HEK293T (cell line): ENCODE measurements around the gene ACP7.

Experiments
- CTCF ChIA-PET: fragments of 350-600 bp; formaldehyde crosslinking; extraction: SDS; loops from one replicate; lab custom pipeline; 2021; ENCODE audit warnings: antibody characterized with exemption, inconsistent platforms; lab: Yijun Ruan, JAX
- POLR2A ChIA-PET: fragments of 350-600 bp; formaldehyde crosslinking; extraction: SDS; loops from one replicate; lab custom pipeline; 2020; ENCODE audit warnings: antibody characterized with exemption, inconsistent platforms; lab: Yijun Ruan, JAX
- DNase-seq: peaks from one replicate; pipeline ENCODE4 v3.0.0; 2012; ENCODE audit warnings: mixed read lengths; ENCODE audit errors: extremely low spot score
- ARNT ChIP-seq: fragments of 450-650 bp; IDR thresholded peaks from 2 replicates; pipeline ENCODE4 v1.6.1; 2017; ENCODE audit warnings: mild to moderate bottlenecking
- BHLHE40 ChIP-seq: fragments of 450-650 bp; IDR thresholded peaks from 2 replicates; pipeline ENCODE4 v1.6.1; 2016; ENCODE audit warnings: mild to moderate bottlenecking, moderate library complexity, borderline replicate concordance
- CTBP1 ChIP-seq: fragments of 450-650 bp; IDR thresholded peaks from 2 replicates; pipeline ENCODE4 v1.6.1; 2016; ENCODE audit warnings: borderline replicate concordance
- ELF4 ChIP-seq: fragments of 450-650 bp; IDR thresholded peaks from 2 replicates; pipeline ENCODE4 v1.6.1; 2017; ENCODE audit warnings: antibody characterized with exemption
- FOXA1 ChIP-seq: fragments of 450-650 bp; IDR thresholded peaks from 2 replicates; pipeline ENCODE4 v1.6.1; 2016; ENCODE audit warnings: mild to moderate bottlenecking
- FOXK2 ChIP-seq: fragments of 450-650 bp; IDR thresholded peaks from 2 replicates; pipeline ENCODE4 v1.6.1; 2016; ENCODE audit warnings: mild to moderate bottlenecking
- FOXM1 ChIP-seq: fragments of 450-650 bp; IDR thresholded peaks from 2 replicates; pipeline ENCODE4 v1.6.1; 2017; ENCODE audit warnings: mild to moderate bottlenecking, borderline replicate concordance
- HDGF ChIP-seq: fragments of 450-650 bp; IDR thresholded peaks from 2 replicates; pipeline ENCODE4 v1.6.1; 2017; ENCODE audit warnings: antibody characterized with exemption, borderline replicate concordance
- L3MBTL2 ChIP-seq: fragments of 450-650 bp; conservative IDR thresholded peaks from 2 replicates; pipeline ENCODE4 v1.6.1; 2016; ENCODE audit warnings: mild to moderate bottlenecking
- LEF1 ChIP-seq: fragments of 450-650 bp; IDR thresholded peaks from 2 replicates; pipeline ENCODE4 v1.6.1; 2017; ENCODE audit warnings: mild to moderate bottlenecking, borderline replicate concordance
- NFRKB ChIP-seq: fragments of 450-650 bp; IDR thresholded peaks from 2 replicates; pipeline ENCODE4 v1.6.1; 2016; ENCODE audit warnings: mild to moderate bottlenecking, moderate library complexity
- SP1 ChIP-seq: fragments of 450-650 bp; IDR thresholded peaks from 2 replicates; pipeline ENCODE4 v1.6.1; 2017
- SUZ12 ChIP-seq: fragments of 450-650 bp; IDR thresholded peaks from 2 replicates; pipeline ENCODE4 v1.6.1; 2016; ENCODE audit warnings: mild to moderate bottlenecking
- TARDBP ChIP-seq: fragments of 450-650 bp; IDR thresholded peaks from 2 replicates; pipeline ENCODE4 v1.6.1; 2016
- ZNF384 ChIP-seq: fragments of 450-650 bp; IDR thresholded peaks from 2 replicates; pipeline ENCODE4 v1.6.1; 2016
- TF ChIP-seq, protein P1 (sequence below): fragments of 450-650 bp; IDR thresholded peaks from 2 replicates; pipeline ENCODE4 v1.6.1; 2016

The ACP7 gene

DNA sequence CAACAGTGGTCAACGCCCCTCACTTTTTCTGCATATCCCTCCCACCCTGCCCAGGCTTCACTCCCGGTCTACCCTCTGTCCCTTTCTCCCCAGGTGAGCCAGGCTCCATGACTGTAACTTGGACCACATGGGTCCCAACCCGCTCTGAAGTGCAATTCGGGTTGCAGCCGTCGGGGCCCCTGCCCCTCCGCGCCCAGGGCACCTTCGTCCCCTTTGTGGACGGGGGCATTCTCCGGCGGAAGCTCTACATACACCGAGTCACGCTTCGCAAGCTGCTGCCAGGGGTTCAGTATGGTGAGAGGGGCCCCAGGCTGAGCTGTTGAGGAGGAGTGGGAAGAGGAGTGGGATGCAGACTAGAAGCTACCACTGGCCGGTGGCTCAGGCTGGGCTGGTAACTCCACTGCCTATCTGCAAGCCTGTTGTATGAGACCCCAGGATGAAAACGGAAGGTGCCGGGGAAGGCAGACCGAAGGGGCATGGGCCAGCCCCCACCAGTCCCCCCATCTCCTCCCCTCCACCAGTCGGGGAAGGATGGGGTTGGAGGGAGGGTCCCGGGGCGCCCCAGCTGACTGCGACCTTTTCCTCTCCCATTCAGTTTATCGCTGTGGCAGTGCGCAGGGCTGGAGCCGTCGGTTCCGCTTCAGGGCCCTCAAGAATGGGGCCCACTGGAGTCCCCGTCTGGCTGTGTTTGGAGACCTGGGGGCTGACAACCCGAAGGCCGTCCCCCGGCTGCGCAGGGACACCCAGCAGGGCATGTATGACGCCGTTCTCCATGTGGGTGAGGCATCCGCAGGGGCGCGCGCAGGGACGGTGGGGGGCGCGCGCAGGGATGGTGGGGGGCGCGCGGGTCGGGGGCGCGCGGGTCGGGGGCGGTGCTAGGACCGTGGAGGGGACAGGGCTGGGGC lies 14.4 kb downstream of the ACP7 start:
- TF ChIP-seq HDGF, result no peak
- TF ChIP-seq ELF4, result no peak
- TF ChIP-seq L3MBTL2, result no peak
- TF ChIP-seq ARNT, result no peak
- TF ChIP-seq, protein P1, sequence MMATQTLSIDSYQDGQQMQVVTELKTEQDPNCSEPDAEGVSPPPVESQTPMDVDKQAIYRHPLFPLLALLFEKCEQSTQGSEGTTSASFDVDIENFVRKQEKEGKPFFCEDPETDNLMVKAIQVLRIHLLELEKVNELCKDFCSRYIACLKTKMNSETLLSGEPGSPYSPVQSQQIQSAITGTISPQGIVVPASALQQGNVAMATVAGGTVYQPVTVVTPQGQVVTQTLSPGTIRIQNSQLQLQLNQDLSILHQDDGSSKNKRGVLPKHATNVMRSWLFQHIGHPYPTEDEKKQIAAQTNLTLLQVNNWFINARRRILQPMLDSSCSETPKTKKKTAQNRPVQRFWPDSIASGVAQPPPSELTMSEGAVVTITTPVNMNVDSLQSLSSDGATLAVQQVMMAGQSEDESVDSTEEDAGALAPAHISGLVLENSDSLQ, result no peak
- POLR2A ChIA-PET, result no interaction called here
- CTCF ChIA-PET, result no interaction called here

DNA sequence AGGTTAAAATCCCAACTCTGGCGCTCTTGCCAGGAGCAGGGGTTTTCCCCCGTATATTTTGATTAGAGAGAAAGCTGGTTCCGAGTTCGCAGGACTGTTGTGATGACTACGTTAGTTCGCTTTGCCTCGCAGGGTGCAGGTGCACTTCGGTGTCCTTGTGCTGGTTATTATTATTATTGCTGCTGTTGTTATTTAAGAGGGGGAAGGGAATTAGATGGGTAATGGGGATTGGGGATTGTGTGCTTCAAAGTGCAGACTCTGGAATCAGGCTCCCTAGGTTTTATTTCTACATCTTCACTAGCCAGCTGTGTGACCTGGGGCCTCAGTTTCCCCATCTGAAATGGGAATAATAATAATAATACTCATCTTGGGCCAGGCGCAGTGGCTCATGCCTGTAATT lies 15.2 kb downstream of the ACP7 start:
- no peak for DNase-seq
- TF ChIP-seq L3MBTL2 (no peak), SP1 (no peak), SUZ12 (no peak), CTBP1 (no peak), HDGF (no peak), FOXK2 (no peak), ELF4 (no peak), ARNT (no peak), BHLHE40 (no peak), FOXM1 (no peak), NFRKB (no peak), LEF1 (no peak), FOXA1 (no peak), ZNF384 (no peak), TARDBP (no peak)
- TF ChIP-seq, protein P1, result no peak
- CTCF ChIA-PET, result no interaction called here
- POLR2A ChIA-PET, result no interaction called here

More for the DNA sequence above, 14.4 kb downstream of the ACP7 start:
- DNase-seq, result no peak

DNA sequence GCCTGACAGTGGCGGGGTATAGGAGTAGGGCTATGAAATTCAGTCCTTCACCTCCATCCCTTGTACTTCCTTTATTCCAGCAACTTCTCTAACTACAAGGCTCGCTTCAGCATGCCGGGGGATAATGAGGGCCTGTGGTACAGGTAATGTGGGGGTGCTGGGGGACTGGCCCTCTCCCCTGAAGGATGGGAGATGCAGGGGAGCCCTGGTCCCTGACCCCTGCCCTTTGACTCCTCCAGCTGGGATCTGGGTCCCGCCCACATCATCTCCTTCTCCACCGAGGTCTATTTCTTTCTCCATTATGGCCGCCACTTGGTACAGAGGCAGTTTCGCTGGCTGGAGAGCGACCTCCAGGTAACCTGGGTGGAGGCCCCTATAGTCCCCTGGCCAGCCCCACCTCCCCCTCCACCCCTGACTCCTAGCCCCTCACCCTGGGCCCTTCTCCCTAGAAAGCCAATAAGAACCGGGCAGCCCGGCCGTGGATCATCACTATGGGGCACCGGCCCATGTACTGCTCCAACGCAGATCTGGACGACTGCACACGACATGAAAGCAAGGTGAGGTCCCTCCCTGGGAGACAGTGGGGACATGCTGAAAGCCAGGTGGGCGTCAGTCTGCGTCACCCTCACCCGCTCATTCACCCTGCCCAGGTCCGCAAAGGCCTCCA lies 16.5 kb downstream of the ACP7 start:
- TF ChIP-seq NFRKB (no peak), CTBP1 (no peak), L3MBTL2 (no peak), FOXM1 (no peak), SP1 (no peak), SUZ12 (no peak), TARDBP (no peak)
- POLR2A ChIA-PET, result no interaction called here
- DNase-seq, result no peak
- CTCF ChIA-PET, result no interaction called here

DNA sequence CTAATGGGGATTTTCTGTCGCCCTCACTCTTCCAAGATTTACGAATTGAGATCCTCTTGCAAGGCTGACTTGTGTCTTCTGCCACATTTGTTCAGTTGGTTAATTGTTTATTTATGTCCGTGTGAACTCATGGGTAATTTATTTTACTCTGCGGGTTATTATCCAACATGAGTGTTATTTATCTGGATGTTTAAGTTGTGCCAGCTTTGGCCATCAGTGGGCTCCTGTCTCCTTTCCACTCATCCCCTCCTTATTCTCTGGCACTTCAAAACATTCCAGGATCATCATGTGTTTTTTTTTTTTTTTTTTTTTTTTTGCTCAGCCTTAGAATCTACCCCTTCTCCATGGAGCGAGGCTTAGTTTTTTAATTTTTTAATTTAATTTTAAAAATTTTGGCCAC lies 19.0 kb downstream of the ACP7 start:
- TF ChIP-seq ZNF384, result no peak
- no peak for TF ChIP-seq CTBP1
- TF ChIP-seq SUZ12, result no peak
- no peak for TF ChIP-seq HDGF
- TF ChIP-seq FOXK2, result no peak
- no peak for TF ChIP-seq TARDBP
- no peak for TF ChIP-seq ELF4
- TF ChIP-seq FOXA1, result no peak
- TF ChIP-seq LEF1, result no peak
- no peak for TF ChIP-seq FOXM1
- ChIA-PET POLR2A (no interaction called here), CTCF (no interaction called here)
- DNase-seq, result no peak

DNA sequence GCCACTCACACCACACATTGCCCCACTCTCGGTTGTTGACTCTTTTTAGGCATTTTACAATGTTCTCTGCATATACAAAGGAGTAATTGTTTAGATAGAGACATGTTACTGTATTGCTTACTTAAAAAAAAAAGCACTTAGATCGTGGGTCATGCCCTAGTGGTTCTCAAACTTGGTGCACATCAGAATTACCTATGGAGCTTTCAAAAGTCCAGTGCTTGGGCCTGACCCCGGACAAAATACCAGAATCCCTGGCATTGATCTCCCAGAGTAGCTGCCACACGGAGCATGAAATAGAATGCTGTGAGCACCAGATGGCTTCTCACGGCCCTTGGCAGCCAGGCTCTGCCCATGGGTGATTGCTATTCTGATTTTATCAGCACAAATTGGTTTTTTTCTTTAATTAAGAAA lies 20.0 kb downstream of the ACP7 start:
- TF ChIP-seq NFRKB (no peak), SUZ12 (no peak), HDGF (no peak), FOXA1 (no peak), ARNT (no peak), BHLHE40 (no peak), L3MBTL2 (no peak), SP1 (no peak), LEF1 (no peak), FOXM1 (no peak), ELF4 (no peak), CTBP1 (no peak), TARDBP (no peak), FOXK2 (no peak), ZNF384 (no peak)
- TF ChIP-seq, protein P1, result no peak
- CTCF ChIA-PET, result no interaction called here
- DNase-seq, result no peak
- POLR2A ChIA-PET, result no interaction called here

DNA sequence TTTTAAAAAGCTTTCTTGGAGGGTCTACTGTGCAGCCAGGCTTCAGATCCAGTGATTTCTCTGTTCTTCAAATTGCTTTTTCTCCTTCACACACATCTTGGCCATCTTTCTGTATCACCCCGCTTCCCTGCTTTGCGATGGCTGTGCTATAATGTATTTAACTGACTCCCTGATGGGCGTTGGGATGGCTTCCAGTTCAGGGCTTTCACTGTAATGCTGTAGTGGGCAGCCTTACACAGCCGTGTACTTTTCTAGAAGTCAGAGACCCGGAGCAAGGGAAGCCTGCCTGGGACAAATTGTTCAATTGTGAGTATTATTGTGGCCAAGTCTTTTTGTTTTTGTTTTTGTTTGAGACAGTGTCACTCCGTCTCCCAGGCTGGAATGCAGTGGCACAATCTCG lies 22.0 kb downstream of the ACP7 start:
- ChIA-PET POLR2A (interaction anchor here (1.0 kb wide), 1 partner anchor 17 kb away, joined by 3 read pairs; no protein-coding TSS in a partner anchor), CTCF (no interaction called here)
- TF ChIP-seq LEF1 (no peak), NFRKB (no peak), TARDBP (no peak), BHLHE40 (no peak), FOXA1 (no peak), CTBP1 (no peak), ZNF384 (no peak), SUZ12 (no peak), HDGF (no peak), ELF4 (no peak), ARNT (no peak), FOXK2 (no peak), L3MBTL2 (no peak), SP1 (no peak), FOXM1 (no peak)
- TF ChIP-seq, protein P1, result no peak
- no peak for DNase-seq
